Naive thymus-derived CD4-positive, alpha-beta T cell (primary cell): Measurements from ENCODE around the gene CRTC3. TPM values are rescaled to one million over a fixed set of nuclear protein-coding genes. Genes with fewer than 3 reads are reported as not detected.
A peak's percentile ranks its signal among the peaks of the same experiment; 100 is the strongest.

ENCODE experiments used
- ATAC-seq: fragments of 150-1000 bp; cut with Tn5 transposase; 2 replicates; pipeline ENCODE4 v1.10.0; 2021; ENCODE audit warnings: mild to moderate bottlenecking, moderate library complexity
- CTCF ChIA-PET: fragments of 350-600 bp; sonication (Branson Sonifier 250); formaldehyde crosslinking; loops from one replicate; lab custom pipeline; 2021; ENCODE audit warnings: antibody characterized with exemption; lab: Charles Lee
- POLR2A ChIA-PET: fragments of 350-600 bp; sonication (Branson Sonifier 250); formaldehyde crosslinking; loops from one replicate; lab custom pipeline; 2021; ENCODE audit warnings: antibody characterized with exemption, inconsistent platforms; lab: Charles Lee
- DNase-seq, 9 donors: peaks; one replicate each; pipeline versions ENCODE4 v3.0.0 to v3.0.0-alpha.2; 2020 to 2022; ENCODE audit warnings: mixed read lengths in 1 of 9
- H3K27ac ChIP-seq: one replicate; pipeline ENCODE4 v1.7.0; 2013; ENCODE audit warnings: mild to moderate bottlenecking, low read depth, low read length, moderate library complexity
- H3K27me3 ChIP-seq, 2 donors: one replicate each; pipeline ENCODE4 v1.7.0; 2013; ENCODE audit warnings: low read length in 2 of 2, mild to moderate bottlenecking in 2 of 2, moderate library complexity in 2 of 2; ENCODE audit not compliant: control insufficient read depth in 2 of 2, insufficient read depth in 2 of 2
- H3K36me3 ChIP-seq, 3 experiments: 1 replicate in 2 of 3; 2 replicates in 1 of 3; pipeline ENCODE4 v1.7.0; 2013; ENCODE audit warnings: low read length in 3 of 3, mild to moderate bottlenecking in 3 of 3, moderate library complexity in 1 of 3; ENCODE audit not compliant: insufficient read depth in 3 of 3, control insufficient read depth in 2 of 3
- H3K4me1 ChIP-seq, 2 donors: one replicate each; pipeline ENCODE4 v1.7.0; 2013; ENCODE audit warnings: low read length in 2 of 2, mild to moderate bottlenecking in 2 of 2, moderate library complexity in 1 of 2; ENCODE audit not compliant: control insufficient read depth in 2 of 2, insufficient read depth in 2 of 2
- H3K4me3 ChIP-seq: 2 replicates; pipeline ENCODE4 v1.7.0; 2013; ENCODE audit warnings: mild to moderate bottlenecking, low read length
- H3K9me3 ChIP-seq, 3 experiments: 1 replicate in 2 of 3; 2 replicates in 1 of 3; pipeline ENCODE4 v1.7.0; 2013; ENCODE audit warnings: low read length in 3 of 3; ENCODE audit not compliant: control insufficient read depth in 2 of 3
- H3K27ac Mint-ChIP-seq, 9 donors: one replicate each; pipeline ENCODE4 v1.8.0; 2020 to 2022; ENCODE audit warnings: mixed read lengths in 9 of 9, mild to moderate bottlenecking in 8 of 9, moderate library complexity in 5 of 9, inconsistent platforms in 2 of 9
- H3K27me3 Mint-ChIP-seq, 5 donors: one replicate each; pipeline ENCODE4 v1.8.0; 2021 to 2022; ENCODE audit warnings: mixed read lengths in 5 of 5, mild to moderate bottlenecking in 1 of 5
- H3K36me3 Mint-ChIP-seq, 5 donors: one replicate each; pipeline ENCODE4 v1.8.0; 2020 to 2022; ENCODE audit warnings: mixed read lengths in 5 of 5, mild to moderate bottlenecking in 3 of 5, inconsistent platforms in 1 of 5
- H3K4me1 Mint-ChIP-seq, 7 donors: one replicate each; pipeline ENCODE4 v1.8.0; 2020 to 2022; ENCODE audit warnings: mixed read lengths in 7 of 7, mild to moderate bottlenecking in 3 of 7, inconsistent platforms in 1 of 7
- H3K4me3 Mint-ChIP-seq, 10 donors: one replicate each; pipeline ENCODE4 v1.8.0; 2020 to 2022; ENCODE audit warnings: mild to moderate bottlenecking in 10 of 10, mixed read lengths in 10 of 10, moderate library complexity in 6 of 10, inconsistent platforms in 2 of 10
- H3K9me3 Mint-ChIP-seq, 11 donors: one replicate each; pipeline ENCODE4 v1.8.0; 2020 to 2022; ENCODE audit warnings: mixed read lengths in 11 of 11, mild to moderate bottlenecking in 4 of 11, inconsistent platforms in 1 of 11, moderate library complexity in 1 of 11
- intact Hi-C, 2 donors: fragments of 100-400 bp; cut with micrococcal nuclease; formaldehyde crosslinking; loops; one replicate each; pipeline ENCODE4 v1.15.1; 2023
- polyA plus RNA-seq, 2 donors: library from polyadenylated mRNA; unstranded; fragments of 300-500 nt; fragmentation: Illumina TruSeq; gene quantifications; one replicate each; pipeline ENCODE4 v1.2.3, GENCODE V29; 2021
- total RNA-seq, 6 experiments: library from RNA in 5 of 6; stranded (reverse) in 5 of 6; gene quantifications; 1 replicate in 5 of 6; 2 replicates in 1 of 6; pipeline ENCODE4 v1.2.3 and lab custom pipeline; 2021 to 2026

Gene CRTC3
- total and polyA plus RNA-seq, 7 experiments from 2014 or later = 40.5 to 132 (median 106) TPM

DNA sequence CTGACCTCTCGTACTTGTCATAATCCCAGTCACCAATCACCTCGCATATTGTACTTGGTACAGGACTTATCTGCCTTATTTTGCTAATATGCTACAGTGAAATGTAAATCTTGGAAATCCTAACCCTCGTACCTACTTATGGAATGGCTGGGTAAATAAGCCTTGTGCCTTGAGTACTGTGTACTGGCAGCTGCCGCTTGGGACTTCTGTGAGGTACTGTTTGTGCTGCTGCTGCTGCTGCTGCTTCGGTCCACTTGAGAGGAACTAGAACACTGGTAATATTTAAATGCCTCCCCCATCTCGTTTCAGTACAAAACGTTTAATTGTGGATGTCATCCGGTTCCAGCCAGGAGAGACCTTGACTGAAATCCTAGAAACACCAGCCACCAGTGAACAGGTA, 42.5 kb upstream of the CRTC3 start:
- no peak overlapping the region for H3K4me3 Mint-ChIP-seq
- intact Hi-C loops = loop anchor here in 1 of 2 donors (10.0 kb wide), 1 partner anchor 398 kb away; the partner anchor contains the start of gene FES
- H3K27ac Mint-ChIP-seq = peak overlapping the region in 1 of 9 donors; percentile 11

GRCh38 chr15:90489514-90489913, 40.2 kb upstream of the CRTC3 start:
- DNase-seq (no peak), ATAC-seq (no peak)
- no peak overlapping the region for H3K4me3 Mint-ChIP-seq
- Histone ChIP-seq H3K27ac (no peak overlapping the region), H3K4me1 (peaks cover 0 to 9% of the 10 kb centered on the region in 2 donors), H3K9me3 (no peaks in the 10 kb centered on the region), H3K36me3 (peaks cover 22 to 79% (median 43%) of the 10 kb centered on the region in 3 experiments), H3K4me3 (no peak overlapping the region), H3K27me3 (no peaks in the 10 kb centered on the region)
- ChIA-PET POLR2A (no interaction called here), CTCF (no interaction called here)
- intact Hi-C loops = loop anchor here in 1 of 2 donors (10.0 kb wide), 1 partner anchor 395 kb away; the partner anchor contains the start of gene FES
- peaks cover 8 to 24% (median 19%) of the 10 kb centered on the region in 7 donors for H3K4me1 Mint-ChIP-seq
- H3K27ac Mint-ChIP-seq = peak overlapping the region in 6 of 9 donors; percentile 0 to 33 (median 12)
- no peaks in the 10 kb centered on the region for H3K27me3 Mint-ChIP-seq
- peaks cover 0 to 1% (median 0%) of the 10 kb centered on the region in 11 donors for H3K9me3 Mint-ChIP-seq
- peaks cover 29 to 71% (median 50%) of the 10 kb centered on the region in 5 donors for H3K36me3 Mint-ChIP-seq

More for the DNA sequence above, 42.5 kb upstream of the CRTC3 start:
- Mint-ChIP-seq H3K9me3 (no peaks in the 10 kb centered on the region), H3K27me3 (no peaks in the 10 kb centered on the region), H3K36me3 (peaks cover 29 to 68% (median 45%) of the 10 kb centered on the region in 5 donors), H3K4me1 (peaks cover 2 to 14% (median 6%) of the 10 kb centered on the region in 7 donors)
- POLR2A ChIA-PET = no interaction called here
- Histone ChIP-seq H3K4me1 (no peaks in the 10 kb centered on the region), H3K9me3 (no peaks in the 10 kb centered on the region), H3K27me3 (no peaks in the 10 kb centered on the region), H3K36me3 (peaks cover 34 to 90% (median 48%) of the 10 kb centered on the region in 3 experiments), H3K4me3 (no peak overlapping the region), H3K27ac (no peak overlapping the region)
- CTCF ChIA-PET = no interaction called here
- ATAC-seq (no peak), DNase-seq (no peak)

- ChIA-PET CTCF (no interaction called here), POLR2A (no interaction called here)
- peaks cover 8 to 24% (median 19%) of the 10 kb centered on the region in 7 donors for H3K4me1 Mint-ChIP-seq
- H3K4me3 Mint-ChIP-seq = no peak overlapping the region
- H3K27me3 Mint-ChIP-seq = no peaks in the 10 kb centered on the region
- DNase-seq (no peak), ATAC-seq (no peak)
- peaks cover 29 to 69% (median 49%) of the 10 kb centered on the region in 5 donors for H3K36me3 Mint-ChIP-seq
- no peaks in the 10 kb centered on the region for H3K27me3 ChIP-seq
- H3K36me3 ChIP-seq = peaks cover 22 to 77% (median 47%) of the 10 kb centered on the region in 3 experiments
- H3K4me1 ChIP-seq = peaks cover 0 to 9% of the 10 kb centered on the region in 2 donors
- no peaks in the 10 kb centered on the region for H3K9me3 ChIP-seq
- H3K27ac ChIP-seq = no peak overlapping the region
- H3K4me3 ChIP-seq = no peak overlapping the region
- peak overlapping the region in 8 of 9 donors; percentile 0 to 33 (median 14) for H3K27ac Mint-ChIP-seq
- peaks cover 0 to 1% (median 0%) of the 10 kb centered on the region in 11 donors for H3K9me3 Mint-ChIP-seq
- intact Hi-C loops = loop anchor here (5.0 to 10.0 kb wide), 2 partner anchors 42 to 395 kb away; partner anchors contain the start of gene FES (in 1 of the 2)
Observed at GRCh38 chr15:90489944-90490343, 39.8 kb upstream of the CRTC3 start.

DNA sequence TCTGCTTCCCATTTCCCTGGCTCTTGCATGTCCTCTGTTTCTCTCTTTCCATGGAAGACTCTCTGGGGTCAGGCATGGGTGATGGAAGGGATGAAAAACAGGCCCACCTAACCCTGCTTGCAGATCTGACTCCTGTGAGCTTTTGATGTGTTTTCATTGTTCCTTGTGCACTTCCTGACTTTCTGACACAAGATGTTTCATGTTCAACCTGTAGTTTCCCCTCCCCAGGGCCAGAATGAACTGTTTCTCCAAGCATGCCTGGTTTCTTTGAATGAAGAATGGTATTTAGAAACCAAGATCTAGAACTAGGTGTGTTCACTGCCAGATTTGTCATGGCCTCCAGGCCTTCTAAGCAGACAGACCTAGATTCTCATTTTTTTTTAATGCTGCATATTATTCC, 36.1 kb upstream of the CRTC3 start:
- POLR2A ChIA-PET = no interaction called here
- Mint-ChIP-seq H3K4me1 (peaks cover 6 to 28% (median 20%) of the 10 kb centered on the region in 7 donors), H3K4me3 (peak overlapping the region in 5 of 10 donors; percentile 16 to 43 (median 20)), H3K36me3 (peaks cover 27 to 58% (median 41%) of the 10 kb centered on the region in 5 donors), H3K27ac (peak overlapping the region in 8 of 9 donors; percentile 14 to 92 (median 68)), H3K9me3 (peaks cover 0 to 1% (median 0%) of the 10 kb centered on the region in 11 donors), H3K27me3 (no peaks in the 10 kb centered on the region)
- H3K4me3 ChIP-seq = no peak overlapping the region
- H3K9me3 ChIP-seq = no peaks in the 10 kb centered on the region
- peak overlapping the region; percentile 24 for H3K27ac ChIP-seq
- no peaks in the 10 kb centered on the region for H3K27me3 ChIP-seq
- intact Hi-C loops = loop anchor here in 1 of 2 donors (5.0 kb wide), 1 partner anchor 39 kb away; no protein-coding TSS in a partner anchor
- peak; percentile 55 for ATAC-seq
- peaks cover 0 to 9% of the 10 kb centered on the region in 2 donors for H3K4me1 ChIP-seq
- CTCF ChIA-PET = no interaction called here
- DNase-seq = peak in 3 of 9 donors; percentile 13 to 32 (median 15)
- H3K36me3 ChIP-seq = peaks cover 25 to 66% (median 42%) of the 10 kb centered on the region in 3 experiments

DNA sequence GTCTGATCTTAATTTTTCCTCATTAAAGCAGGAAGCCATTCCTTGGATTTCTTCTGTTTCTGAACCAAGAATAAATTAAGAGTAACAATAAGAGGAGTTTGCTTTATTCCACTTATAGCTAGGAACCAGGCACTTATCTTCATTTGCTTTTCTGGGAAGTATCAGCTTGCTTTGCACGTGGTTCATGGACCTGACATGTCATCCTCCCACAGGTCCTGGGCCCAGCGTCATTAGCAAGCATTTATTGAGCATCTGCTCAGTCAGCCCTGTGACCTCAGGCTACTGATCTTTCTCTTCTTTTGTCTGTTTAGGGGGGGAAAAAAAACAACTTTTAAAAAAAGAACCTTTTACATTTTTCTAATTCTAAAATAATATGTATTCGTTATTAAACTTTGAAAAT, 34.7 kb upstream of the CRTC3 start:
- no peaks in the 10 kb centered on the region for H3K9me3 ChIP-seq
- Mint-ChIP-seq H3K4me3 (no peak overlapping the region), H3K27me3 (no peaks in the 10 kb centered on the region), H3K36me3 (peaks cover 25 to 61% (median 48%) of the 10 kb centered on the region in 5 donors), H3K9me3 (peaks cover 0 to 1% (median 0%) of the 10 kb centered on the region in 11 donors), H3K4me1 (peaks cover 6 to 28% (median 20%) of the 10 kb centered on the region in 7 donors), H3K27ac (no peak overlapping the region)
- POLR2A ChIA-PET = interaction anchor here (0.6 kb wide), 1 partner anchor 41 kb away, joined by 3 read pairs; no protein-coding TSS in a partner anchor
- intact Hi-C loops = no loop called here
- ATAC-seq (no peak), DNase-seq (no peak)
- CTCF ChIA-PET = no interaction called here
- H3K36me3 ChIP-seq = peaks cover 22 to 68% (median 52%) of the 10 kb centered on the region in 3 experiments
- no peak overlapping the region for H3K27ac ChIP-seq
- H3K4me3 ChIP-seq = no peak overlapping the region
- H3K27me3 ChIP-seq = no peaks in the 10 kb centered on the region
- H3K4me1 ChIP-seq = peaks cover 0 to 9% of the 10 kb centered on the region in 2 donors

- H3K36me3 ChIP-seq = peaks cover 17 to 58% (median 48%) of the 10 kb centered on the region in 3 experiments
- Mint-ChIP-seq H3K27ac (no peak overlapping the region), H3K27me3 (no peaks in the 10 kb centered on the region)
Observed at GRCh38 chr15:90496791-90497190, 32.9 kb upstream of the CRTC3 start.

More at GRCh38 chr15:90496791-90497190, 32.9 kb upstream of the CRTC3 start:
- H3K27ac ChIP-seq = no peak overlapping the region
- Mint-ChIP-seq H3K36me3 (peaks cover 21 to 58% (median 40%) of the 10 kb centered on the region in 5 donors), H3K4me1 (peaks cover 6 to 28% (median 18%) of the 10 kb centered on the region in 7 donors), H3K4me3 (no peak overlapping the region), H3K9me3 (peaks cover 0 to 1% (median 0%) of the 10 kb centered on the region in 11 donors)
- CTCF ChIA-PET = no interaction called here
- H3K4me1 ChIP-seq = peaks cover 0 to 9% of the 10 kb centered on the region in 2 donors
- no peak overlapping the region for H3K4me3 ChIP-seq
- intact Hi-C loops = no loop called here
- POLR2A ChIA-PET = interaction anchor here (0.7 kb wide), 1 partner anchor 115 kb away, joined by 3 read pairs; no protein-coding TSS in a partner anchor
- DNase-seq (no peak), ATAC-seq (no peak)
- H3K9me3 ChIP-seq = no peaks in the 10 kb centered on the region
- no peaks in the 10 kb centered on the region for H3K27me3 ChIP-seq
